Naive thymus-derived CD4-positive, alpha-beta T cell (primary cell): ENCODE measurements around the gene PADI3. TPM values are rescaled to one million over a fixed set of nuclear protein-coding genes. Genes with fewer than 3 reads are reported as not detected.

Experiments
- ATAC-seq: fragments of 150-1000 bp; cut with Tn5 transposase; 2 replicates; pipeline ENCODE4 v1.10.0; 2021; ENCODE audit warnings: mild to moderate bottlenecking, moderate library complexity
- CTCF ChIA-PET: fragments of 350-600 bp; sonication (Branson Sonifier 250); formaldehyde crosslinking; loops from one replicate; lab custom pipeline; 2021; ENCODE audit warnings: antibody characterized with exemption; lab: Charles Lee
- POLR2A ChIA-PET: fragments of 350-600 bp; sonication (Branson Sonifier 250); formaldehyde crosslinking; loops from one replicate; lab custom pipeline; 2021; ENCODE audit warnings: antibody characterized with exemption, inconsistent platforms; lab: Charles Lee
- DNase-seq, 9 donors: peaks; one replicate each; pipeline versions ENCODE4 v3.0.0 to v3.0.0-alpha.2; 2020 to 2022; ENCODE audit warnings: mixed read lengths in 1 of 9
- H3K27ac ChIP-seq: one replicate; pipeline ENCODE4 v1.7.0; 2013; ENCODE audit warnings: mild to moderate bottlenecking, low read depth, low read length, moderate library complexity
- H3K27me3 ChIP-seq, 2 donors: one replicate each; pipeline ENCODE4 v1.7.0; 2013; ENCODE audit warnings: low read length in 2 of 2, mild to moderate bottlenecking in 2 of 2, moderate library complexity in 2 of 2; ENCODE audit not compliant: control insufficient read depth in 2 of 2, insufficient read depth in 2 of 2
- H3K36me3 ChIP-seq, 3 experiments: 1 replicate in 2 of 3; 2 replicates in 1 of 3; pipeline ENCODE4 v1.7.0; 2013; ENCODE audit warnings: low read length in 3 of 3, mild to moderate bottlenecking in 3 of 3, moderate library complexity in 1 of 3; ENCODE audit not compliant: insufficient read depth in 3 of 3, control insufficient read depth in 2 of 3
- H3K4me1 ChIP-seq, 2 donors: one replicate each; pipeline ENCODE4 v1.7.0; 2013; ENCODE audit warnings: low read length in 2 of 2, mild to moderate bottlenecking in 2 of 2, moderate library complexity in 1 of 2; ENCODE audit not compliant: control insufficient read depth in 2 of 2, insufficient read depth in 2 of 2
- H3K4me3 ChIP-seq: 2 replicates; pipeline ENCODE4 v1.7.0; 2013; ENCODE audit warnings: mild to moderate bottlenecking, low read length
- H3K9me3 ChIP-seq, 3 experiments: 1 replicate in 2 of 3; 2 replicates in 1 of 3; pipeline ENCODE4 v1.7.0; 2013; ENCODE audit warnings: low read length in 3 of 3; ENCODE audit not compliant: control insufficient read depth in 2 of 3
- H3K27ac Mint-ChIP-seq, 9 donors: one replicate each; pipeline ENCODE4 v1.8.0; 2020 to 2022; ENCODE audit warnings: mixed read lengths in 9 of 9, mild to moderate bottlenecking in 8 of 9, moderate library complexity in 5 of 9, inconsistent platforms in 2 of 9
- H3K27me3 Mint-ChIP-seq, 5 donors: one replicate each; pipeline ENCODE4 v1.8.0; 2021 to 2022; ENCODE audit warnings: mixed read lengths in 5 of 5, mild to moderate bottlenecking in 1 of 5
- H3K36me3 Mint-ChIP-seq, 5 donors: one replicate each; pipeline ENCODE4 v1.8.0; 2020 to 2022; ENCODE audit warnings: mixed read lengths in 5 of 5, mild to moderate bottlenecking in 3 of 5, inconsistent platforms in 1 of 5
- H3K4me1 Mint-ChIP-seq, 7 donors: one replicate each; pipeline ENCODE4 v1.8.0; 2020 to 2022; ENCODE audit warnings: mixed read lengths in 7 of 7, mild to moderate bottlenecking in 3 of 7, inconsistent platforms in 1 of 7
- H3K4me3 Mint-ChIP-seq, 10 donors: one replicate each; pipeline ENCODE4 v1.8.0; 2020 to 2022; ENCODE audit warnings: mild to moderate bottlenecking in 10 of 10, mixed read lengths in 10 of 10, moderate library complexity in 6 of 10, inconsistent platforms in 2 of 10
- H3K9me3 Mint-ChIP-seq, 11 donors: one replicate each; pipeline ENCODE4 v1.8.0; 2020 to 2022; ENCODE audit warnings: mixed read lengths in 11 of 11, mild to moderate bottlenecking in 4 of 11, inconsistent platforms in 1 of 11, moderate library complexity in 1 of 11
- intact Hi-C, 2 donors: fragments of 100-400 bp; cut with micrococcal nuclease; formaldehyde crosslinking; loops; one replicate each; pipeline ENCODE4 v1.15.1; 2023
- polyA plus RNA-seq, 2 donors: library from polyadenylated mRNA; unstranded; fragments of 300-500 nt; fragmentation: Illumina TruSeq; gene quantifications; one replicate each; pipeline ENCODE4 v1.2.3, GENCODE V29; 2021
- total RNA-seq, 6 experiments: library from RNA in 5 of 6; stranded (reverse) in 5 of 6; gene quantifications; 1 replicate in 5 of 6; 2 replicates in 1 of 6; pipeline ENCODE4 v1.2.3 and lab custom pipeline; 2021 to 2026

Gene PADI3
- total and polyA plus RNA-seq, 7 experiments from 2014 or later, result not detected

DNA sequence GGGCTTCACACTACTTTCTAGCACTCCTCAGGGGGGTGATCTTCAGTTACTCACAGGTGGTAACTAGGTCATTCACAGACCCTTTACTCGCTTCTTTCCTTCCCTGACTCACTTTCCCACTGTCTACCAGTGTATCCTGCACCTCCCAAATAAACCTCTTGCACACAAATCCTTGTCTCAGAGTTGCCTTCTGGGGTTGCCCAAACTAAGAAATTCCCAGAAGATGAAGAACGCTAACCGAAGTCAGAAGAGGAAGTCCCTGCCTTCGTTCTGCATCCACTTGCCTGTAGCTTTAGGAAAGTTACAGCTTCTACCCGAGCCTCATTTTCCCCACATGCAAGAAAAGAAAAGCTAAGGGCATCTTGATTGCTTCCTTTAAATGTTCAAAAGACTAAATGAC, 47.2 kb downstream of the PADI3 start:
- DNase-seq (no peak), ATAC-seq (no peak)
- ChIA-PET POLR2A (no interaction called here), CTCF (no interaction called here)
- intact Hi-C loops, result no loop called here
- no peak overlapping the region for H3K4me3 Mint-ChIP-seq
- H3K27ac Mint-ChIP-seq, result no peak overlapping the region
- Histone ChIP-seq H3K4me1 (no peaks in the 10 kb centered on the region), H3K4me3 (no peak overlapping the region), H3K9me3 (no peaks in the 10 kb centered on the region), H3K27ac (no peak overlapping the region), H3K27me3 (no peaks in the 10 kb centered on the region), H3K36me3 (no peaks in the 10 kb centered on the region)
- H3K9me3 Mint-ChIP-seq, result peaks cover 0 to 9% (median 0%) of the 10 kb centered on the region in 11 donors
- no peaks in the 10 kb centered on the region for H3K36me3 Mint-ChIP-seq
- no peaks in the 10 kb centered on the region for H3K4me1 Mint-ChIP-seq
- peaks cover 4 to 30% (median 8%) of the 10 kb centered on the region in 5 donors for H3K27me3 Mint-ChIP-seq

DNA sequence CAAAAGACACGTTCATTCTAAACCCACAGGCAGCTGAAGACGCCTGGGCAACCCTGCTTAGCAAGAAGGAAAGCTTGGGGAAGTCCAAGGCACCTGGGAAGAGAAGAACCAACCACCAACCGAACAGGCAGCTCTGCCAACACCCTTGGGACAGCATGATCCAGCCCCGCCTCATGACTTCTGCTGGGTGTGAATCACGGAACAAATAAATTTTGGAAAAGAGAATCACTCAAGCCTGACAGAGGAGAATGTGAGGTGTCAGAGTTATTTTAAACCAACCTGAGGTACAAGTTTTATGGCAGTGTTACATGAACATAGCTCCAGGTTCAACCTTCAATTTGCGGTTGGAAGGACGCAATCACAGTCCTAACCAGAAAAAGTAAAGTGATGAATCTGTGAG, 49.1 kb downstream of the PADI3 start:
- H3K27ac ChIP-seq, result no peak overlapping the region
- H3K36me3 Mint-ChIP-seq, result peaks cover 0 to 13% (median 3%) of the 10 kb centered on the region in 5 donors
- no peak overlapping the region for H3K4me3 Mint-ChIP-seq
- ATAC-seq (no peak), DNase-seq (no peak)
- no peak overlapping the region for H3K27ac Mint-ChIP-seq
- H3K4me1 ChIP-seq, result no peaks in the 10 kb centered on the region
- peaks cover 5 to 31% (median 6%) of the 10 kb centered on the region in 5 donors for H3K27me3 Mint-ChIP-seq
- POLR2A ChIA-PET, result no interaction called here
- no peaks in the 10 kb centered on the region for H3K36me3 ChIP-seq
- CTCF ChIA-PET, result no interaction called here
- intact Hi-C loops, result no loop called here
- H3K4me1 Mint-ChIP-seq, result no peaks in the 10 kb centered on the region
- H3K9me3 ChIP-seq, result peaks cover 0 to 5% (median 0%) of the 10 kb centered on the region in 3 experiments
- H3K9me3 Mint-ChIP-seq, result peaks cover 7 to 23% (median 9%) of the 10 kb centered on the region in 11 donors
- H3K27me3 ChIP-seq, result no peaks in the 10 kb centered on the region
- H3K4me3 ChIP-seq, result no peak overlapping the region

DNA sequence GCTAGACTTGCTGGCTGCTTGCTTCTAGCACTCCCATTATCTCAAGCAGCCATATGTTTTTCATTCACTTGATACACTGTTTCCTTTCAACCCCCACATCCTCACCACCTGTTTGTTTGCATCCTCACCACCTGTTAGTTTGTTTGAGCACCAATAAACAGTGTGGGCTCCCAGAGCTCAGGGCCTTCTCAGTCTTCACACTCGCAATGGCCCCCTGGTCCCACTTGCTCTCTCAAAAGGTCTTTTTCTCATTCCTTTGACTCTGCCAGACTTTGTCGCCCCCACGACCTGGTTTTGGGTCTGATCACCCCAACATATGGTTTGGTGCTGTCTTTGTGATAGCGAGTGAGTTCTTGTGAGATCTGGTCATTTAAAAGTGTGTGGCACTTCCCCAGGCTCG, 52.9 kb downstream of the PADI3 start:
- Histone ChIP-seq H3K27me3 (no peaks in the 10 kb centered on the region), H3K9me3 (peaks cover 0 to 5% (median 0%) of the 10 kb centered on the region in 3 experiments), H3K4me3 (no peak overlapping the region), H3K36me3 (no peaks in the 10 kb centered on the region), H3K27ac (no peak overlapping the region), H3K4me1 (no peaks in the 10 kb centered on the region)
- CTCF ChIA-PET, result no interaction called here
- Mint-ChIP-seq H3K27ac (no peak overlapping the region), H3K27me3 (peaks cover 0 to 22% (median 5%) of the 10 kb centered on the region in 5 donors), H3K4me1 (peaks cover 0 to 9% (median 0%) of the 10 kb centered on the region in 7 donors), H3K4me3 (no peak overlapping the region), H3K9me3 (peaks cover 7 to 24% (median 10%) of the 10 kb centered on the region in 11 donors), H3K36me3 (peaks cover 0 to 13% (median 3%) of the 10 kb centered on the region in 5 donors)
- intact Hi-C loops, result no loop called here
- ATAC-seq (no peak), DNase-seq (no peak)
- POLR2A ChIA-PET, result no interaction called here

DNA sequence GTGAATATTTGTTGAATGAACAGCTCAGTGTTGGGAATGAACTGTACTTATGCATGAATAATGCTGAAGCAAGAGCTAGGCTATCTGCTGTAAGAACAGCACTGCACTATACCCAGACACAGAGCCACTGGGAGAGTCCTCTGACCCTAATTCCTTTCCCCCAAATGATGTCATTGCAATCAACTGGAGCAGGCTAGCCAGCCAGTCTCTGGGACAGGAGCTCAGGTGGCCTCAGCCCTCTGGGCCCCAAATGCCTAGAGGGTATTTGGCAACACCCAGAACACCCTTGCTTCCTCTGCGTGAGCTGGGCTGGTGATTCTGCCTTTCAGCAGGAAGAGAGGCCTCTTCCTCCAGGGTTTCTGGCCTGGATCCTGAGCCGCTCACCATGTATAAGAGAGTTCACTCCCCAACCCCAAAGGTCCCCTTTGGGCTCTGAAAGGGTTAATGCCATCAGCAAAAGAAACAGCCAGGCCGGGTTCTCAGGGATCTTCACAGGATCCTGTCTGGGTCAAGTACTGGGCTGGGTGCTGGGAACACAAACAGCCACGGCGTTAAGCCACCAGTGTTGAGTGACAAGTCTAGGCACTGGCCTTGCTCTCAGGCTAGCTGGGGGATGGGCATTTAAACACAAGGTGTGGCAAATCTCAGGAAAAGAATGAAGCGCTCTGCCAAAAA, 55.4 kb downstream of the PADI3 start:
- Histone ChIP-seq H3K27ac (no peak overlapping the region), H3K4me1 (no peaks in the 10 kb centered on the region), H3K27me3 (no peaks in the 10 kb centered on the region), H3K4me3 (no peak overlapping the region), H3K36me3 (no peaks in the 10 kb centered on the region), H3K9me3 (peaks cover 0 to 5% (median 0%) of the 10 kb centered on the region in 3 experiments)
- ChIA-PET POLR2A (no interaction called here), CTCF (no interaction called here)
- intact Hi-C loops, result no loop called here
- no peak for DNase-seq
- ATAC-seq, result peak; percentile 25
- H3K27me3 Mint-ChIP-seq, result peaks cover 0 to 17% (median 7%) of the 10 kb centered on the region in 5 donors
- peaks cover 0 to 13% (median 3%) of the 10 kb centered on the region in 5 donors for H3K36me3 Mint-ChIP-seq
- H3K27ac Mint-ChIP-seq, result no peak overlapping the region
- peaks cover 0 to 9% (median 0%) of the 10 kb centered on the region in 7 donors for H3K4me1 Mint-ChIP-seq
- no peak overlapping the region for H3K4me3 Mint-ChIP-seq
- H3K9me3 Mint-ChIP-seq, result peaks cover 7 to 17% (median 9%) of the 10 kb centered on the region in 11 donors

DNA sequence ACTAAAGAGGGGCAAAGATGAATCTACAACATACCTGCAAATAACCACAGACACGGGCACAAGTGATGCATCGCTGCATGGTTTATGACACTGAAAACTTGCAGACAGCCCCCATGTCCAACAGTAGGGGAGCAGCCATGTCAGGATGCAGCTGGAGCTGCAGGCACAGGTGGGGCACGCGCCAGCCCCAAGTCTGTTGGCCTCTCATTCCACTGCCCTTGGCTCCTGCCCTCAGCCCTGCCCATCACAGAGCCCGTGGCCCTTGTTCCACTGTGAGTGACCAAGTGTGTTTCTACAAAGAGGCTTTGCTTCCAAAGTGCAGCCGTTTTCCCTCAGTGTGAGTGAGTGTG, 55.9 kb downstream of the PADI3 start:
- Histone ChIP-seq H3K9me3 (peaks cover 0 to 5% (median 0%) of the 10 kb centered on the region in 3 experiments), H3K36me3 (no peaks in the 10 kb centered on the region), H3K4me1 (no peaks in the 10 kb centered on the region), H3K4me3 (no peak overlapping the region), H3K27ac (no peak overlapping the region), H3K27me3 (no peaks in the 10 kb centered on the region)
- ChIA-PET POLR2A (no interaction called here), CTCF (no interaction called here)
- peaks cover 0 to 17% (median 10%) of the 10 kb centered on the region in 5 donors for H3K27me3 Mint-ChIP-seq
- H3K4me3 Mint-ChIP-seq, result no peak overlapping the region
- H3K9me3 Mint-ChIP-seq, result peaks cover 7 to 17% (median 9%) of the 10 kb centered on the region in 11 donors
- no peak for DNase-seq
- H3K4me1 Mint-ChIP-seq, result peaks cover 0 to 9% (median 0%) of the 10 kb centered on the region in 7 donors
- intact Hi-C loops, result no loop called here
- H3K27ac Mint-ChIP-seq, result no peak overlapping the region
- no peak for ATAC-seq
- H3K36me3 Mint-ChIP-seq, result peaks cover 0 to 13% (median 3%) of the 10 kb centered on the region in 5 donors

DNA sequence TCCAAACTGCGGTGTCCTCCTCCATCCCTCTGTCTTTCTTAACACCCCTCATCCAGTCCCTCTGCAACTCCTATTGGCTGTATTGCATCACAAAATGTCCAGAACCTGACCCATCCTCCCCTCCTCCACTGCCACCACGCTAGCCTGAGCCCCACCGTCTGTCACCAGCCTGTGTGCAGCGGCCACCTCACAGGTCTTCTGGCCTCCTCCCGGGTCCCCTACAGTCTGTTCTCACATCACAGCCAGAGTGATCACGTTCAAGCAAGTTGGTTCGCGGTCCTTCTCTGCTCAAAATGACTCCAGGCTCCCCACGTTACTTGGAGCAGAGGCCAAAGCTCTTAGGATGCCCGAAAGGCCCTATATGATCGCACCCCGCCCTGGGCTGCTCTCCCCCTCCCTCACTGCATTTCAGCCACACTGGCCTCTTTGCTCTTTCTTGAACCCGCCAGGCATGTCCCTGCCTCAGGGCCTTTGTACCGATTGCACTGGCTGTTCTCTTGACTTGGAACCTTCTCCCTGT, 56.7 kb downstream of the PADI3 start:
- Histone ChIP-seq H3K9me3 (peaks cover 0 to 5% (median 0%) of the 10 kb centered on the region in 3 experiments), H3K36me3 (no peaks in the 10 kb centered on the region), H3K4me3 (no peak overlapping the region), H3K27ac (no peak overlapping the region), H3K4me1 (no peaks in the 10 kb centered on the region), H3K27me3 (no peaks in the 10 kb centered on the region)
- Mint-ChIP-seq H3K36me3 (peaks cover 0 to 13% (median 3%) of the 10 kb centered on the region in 5 donors), H3K4me1 (peaks cover 0 to 9% (median 0%) of the 10 kb centered on the region in 7 donors), H3K9me3 (peaks cover 7 to 17% (median 9%) of the 10 kb centered on the region in 11 donors), H3K4me3 (peak overlapping the region in 1 of 10 donors; percentile 19), H3K27me3 (peaks cover 2 to 22% (median 16%) of the 10 kb centered on the region in 5 donors), H3K27ac (no peak overlapping the region)
- intact Hi-C loops, result no loop called here
- ChIA-PET POLR2A (no interaction called here), CTCF (no interaction called here)
- ATAC-seq (no peak), DNase-seq (no peak)
